Activated CD4-positive, alpha-beta memory T cell treated with anti-CD3 and anti-CD28 coated beads, Interleukin-2, amount 10 ng/mL, durations not matched to agents 7 days and 5 days (primary cell): ENCODE data around the gene KIAA0040. TPM values are rescaled to one million over a fixed set of nuclear protein-coding genes. Genes with fewer than 3 reads are reported as not detected.

Experiments used
- CTCF ChIA-PET: fragments of 350-600 bp; sonication (Branson Sonifier 250); formaldehyde crosslinking; loops from one replicate; lab custom pipeline; 2021; ENCODE audit warnings: antibody characterized with exemption, inconsistent platforms; lab: Charles Lee
- POLR2A ChIA-PET: fragments of 350-600 bp; sonication (Branson Sonifier 250); formaldehyde crosslinking; loops from one replicate; lab custom pipeline; 2021; ENCODE audit warnings: antibody characterized with exemption; lab: Charles Lee
- DNase-seq: peaks from one replicate; pipeline ENCODE4 v3.0.0-alpha.2; 2020
- H3K27ac Mint-ChIP-seq: one replicate; pipeline ENCODE4 v1.8.0; 2021; ENCODE audit warnings: mild to moderate bottlenecking, mixed read lengths
- H3K27me3 Mint-ChIP-seq: one replicate; pipeline ENCODE4 v1.8.0; 2021; ENCODE audit warnings: mixed read lengths
- H3K36me3 Mint-ChIP-seq: one replicate; pipeline ENCODE4 v1.8.0; 2021; ENCODE audit warnings: low read depth, mixed read lengths
- H3K4me1 Mint-ChIP-seq: one replicate; pipeline ENCODE4 v1.8.0; 2021; ENCODE audit warnings: mixed read lengths
- H3K4me3 Mint-ChIP-seq: one replicate; pipeline ENCODE4 v1.8.0; 2021; ENCODE audit warnings: mild to moderate bottlenecking, mixed read lengths
- H3K9me3 Mint-ChIP-seq: one replicate; pipeline ENCODE4 v1.8.0; 2021; ENCODE audit warnings: mixed read lengths
- total RNA-seq, 2 experiments: library from RNA; stranded (reverse); gene quantifications; one replicate each; pipeline ENCODE4 v1.2.3, GENCODE V29; 2021

KIAA0040 gene
- total RNA-seq, 2 experiments from 2014 or later: 79.4 to 80.2 TPM

GRCh38 chr1:175197531-175197930 is 5.0 kb upstream of the KIAA0040 start:
- peak overlapping the region; percentile 27 for H3K27ac Mint-ChIP-seq
- peaks cover 8% of the 10 kb centered on the region for H3K27me3 Mint-ChIP-seq
- H3K9me3 Mint-ChIP-seq: no peaks in the 10 kb centered on the region
- ChIA-PET CTCF (interaction anchor here (1.1 to 2.5 kb wide), 2 partner anchors 10 to 43 kb away, joined by 3 to 11 read pairs; no protein-coding TSS in a partner anchor), POLR2A (interaction anchor here (0.8 to 1.7 kb wide), 3 partner anchors 9 to 12 kb away, joined by 3 to 4 read pairs (median 3); no protein-coding TSS in a partner anchor)
- H3K36me3 Mint-ChIP-seq: no peaks in the 10 kb centered on the region
- no peak for DNase-seq
- no peak overlapping the region for H3K4me3 Mint-ChIP-seq
- H3K4me1 Mint-ChIP-seq: peaks cover 24% of the 10 kb centered on the region

GRCh38 chr1:175195798-175196197 is 3.2 kb upstream of the KIAA0040 start:
- Mint-ChIP-seq H3K27me3 (peaks cover 8% of the 10 kb centered on the region), H3K36me3 (peaks cover 12% of the 10 kb centered on the region), H3K4me1 (peaks cover 28% of the 10 kb centered on the region), H3K9me3 (no peaks in the 10 kb centered on the region), H3K4me3 (no peak overlapping the region), H3K27ac (no peak overlapping the region)
- POLR2A ChIA-PET: interaction anchor here (1.6 kb wide), 1 partner anchor 13 kb away, joined by 9 read pairs; no protein-coding TSS in a partner anchor
- no peak for DNase-seq
- CTCF ChIA-PET: interaction anchor here (1.0 to 2.5 kb wide), 3 partner anchors 13 to 44 kb away, joined by 5 to 11 read pairs (median 6); no protein-coding TSS in a partner anchor

GRCh38 chr1:175195281-175195680 is 2.7 kb upstream of the KIAA0040 start:
- Mint-ChIP-seq H3K27ac (no peak overlapping the region), H3K9me3 (no peaks in the 10 kb centered on the region)
- POLR2A ChIA-PET: interaction anchor here (9.6 kb wide), 1 partner anchor 13 kb away, joined by 145 read pairs; no protein-coding TSS in a partner anchor

GRCh38 chr1:175193527-175193910 is 943 bp upstream of the KIAA0040 start:
- no peaks in the 10 kb centered on the region for H3K9me3 Mint-ChIP-seq
- DNase-seq: no peak
- peaks cover 48% of the 10 kb centered on the region for H3K4me1 Mint-ChIP-seq
- peak overlapping the region; percentile 95 for H3K4me3 Mint-ChIP-seq
- peaks cover 35% of the 10 kb centered on the region for H3K36me3 Mint-ChIP-seq
- H3K27me3 Mint-ChIP-seq: no peaks in the 10 kb centered on the region
- POLR2A ChIA-PET: interaction anchor here (1.0 to 9.6 kb wide), 5 partner anchors 11 to 170 kb away, joined by 3 to 145 read pairs (median 5); partner anchors contain the start of gene MRPS14
- H3K27ac Mint-ChIP-seq: peak overlapping the region; percentile 5
- CTCF ChIA-PET: interaction anchor here (1.0 to 1.7 kb wide), 3 partner anchors 9 to 16 kb away, joined by 3 to 6 read pairs (median 3); no protein-coding TSS in a partner anchor

More at GRCh38 chr1:175195281-175195680, 2.7 kb upstream of the KIAA0040 start:
- CTCF ChIA-PET: interaction anchor here (1.2 to 2.5 kb wide), 4 partner anchors 14 to 126 kb away, joined by 3 to 11 read pairs (median 6); no protein-coding TSS in a partner anchor
- peaks cover 17% of the 10 kb centered on the region for H3K36me3 Mint-ChIP-seq
- H3K4me1 Mint-ChIP-seq: peaks cover 33% of the 10 kb centered on the region
- DNase-seq: no peak
- H3K4me3 Mint-ChIP-seq: no peak overlapping the region
- peaks cover 8% of the 10 kb centered on the region for H3K27me3 Mint-ChIP-seq

- H3K9me3 Mint-ChIP-seq: no peaks in the 10 kb centered on the region
- ChIA-PET CTCF (interaction anchor here (1.3 to 6.7 kb wide), 4 partner anchors 17 to 126 kb away, joined by 11 to 57 read pairs (median 38); no protein-coding TSS in a partner anchor), POLR2A (interaction anchor here (0.7 to 9.6 kb wide), 12 partner anchors 9 to 1015 kb away, joined by 3 to 145 read pairs (median 6); partner anchors contain the start of genes CACYBP, COP1 and MRPS14)
- peak; percentile 39 for DNase-seq
- peak overlapping the region; percentile 93 for H3K27ac Mint-ChIP-seq
- H3K4me3 Mint-ChIP-seq: peak overlapping the region; percentile 95
- no peaks in the 10 kb centered on the region for H3K27me3 Mint-ChIP-seq
- peaks cover 49% of the 10 kb centered on the region for H3K36me3 Mint-ChIP-seq
- peaks cover 52% of the 10 kb centered on the region for H3K4me1 Mint-ChIP-seq
Observed at GRCh38 chr1:175192111-175192629, 406 bp downstream of the KIAA0040 start.

GRCh38 chr1:175191659-175192058 is 917 bp downstream of the KIAA0040 start:
- DNase-seq: peak; percentile 41
- H3K27ac Mint-ChIP-seq: peak overlapping the region; percentile 93
- H3K4me1 Mint-ChIP-seq: peaks cover 57% of the 10 kb centered on the region
- H3K27me3 Mint-ChIP-seq: no peaks in the 10 kb centered on the region
- peak overlapping the region; percentile 95 for H3K4me3 Mint-ChIP-seq
- ChIA-PET POLR2A (interaction anchor here (0.7 to 9.6 kb wide), 13 partner anchors 8 to 1016 kb away, joined by 3 to 145 read pairs (median 5); partner anchors contain the start of genes CACYBP, COP1 and MRPS14), CTCF (interaction anchor here (1.0 to 6.7 kb wide), 5 partner anchors 10 to 127 kb away, joined by 3 to 57 read pairs (median 33); no protein-coding TSS in a partner anchor)
- peaks cover 54% of the 10 kb centered on the region for H3K36me3 Mint-ChIP-seq
- H3K9me3 Mint-ChIP-seq: no peaks in the 10 kb centered on the region

GRCh38 chr1:175188936-175189335 is 3.6 kb downstream of the KIAA0040 start:
- Mint-ChIP-seq H3K9me3 (no peaks in the 10 kb centered on the region), H3K27ac (peak overlapping the region; percentile 93), H3K4me3 (peak overlapping the region; percentile 95), H3K36me3 (peaks cover 78% of the 10 kb centered on the region), H3K4me1 (peaks cover 77% of the 10 kb centered on the region), H3K27me3 (no peaks in the 10 kb centered on the region)
- ChIA-PET POLR2A (interaction anchor here (0.7 to 9.6 kb wide), 17 partner anchors 9 to 224 kb away, joined by 3 to 145 read pairs (median 4); partner anchors contain the start of genes CACYBP and MRPS14), CTCF (interaction anchor here (0.6 to 6.7 kb wide), 9 partner anchors 15 to 130 kb away, joined by 3 to 57 read pairs (median 5); no protein-coding TSS in a partner anchor)
- DNase-seq: peak; percentile 72

GRCh38 chr1:175186433-175187160 is 6.0 kb downstream of the KIAA0040 start:
- Mint-ChIP-seq H3K27me3 (no peaks in the 10 kb centered on the region), H3K27ac (peak overlapping the region; percentile 47), H3K9me3 (no peaks in the 10 kb centered on the region), H3K4me1 (peaks cover 82% of the 10 kb centered on the region), H3K4me3 (no peak overlapping the region), H3K36me3 (peaks cover 94% of the 10 kb centered on the region)
- no peak for DNase-seq
- CTCF ChIA-PET: interaction anchor here (0.6 to 6.7 kb wide), 6 partner anchors 31 to 162 kb away, joined by 3 to 57 read pairs (median 6); no protein-coding TSS in a partner anchor
- POLR2A ChIA-PET: interaction anchor here (0.7 to 9.6 kb wide), 4 partner anchors 11 to 35 kb away, joined by 3 to 145 read pairs (median 4); no protein-coding TSS in a partner anchor

- Mint-ChIP-seq H3K4me3 (no peak overlapping the region), H3K27me3 (no peaks in the 10 kb centered on the region), H3K27ac (no peak overlapping the region), H3K4me1 (peaks cover 84% of the 10 kb centered on the region), H3K36me3 (peaks cover 95% of the 10 kb centered on the region), H3K9me3 (no peaks in the 10 kb centered on the region)
- DNase-seq: no peak
- ChIA-PET CTCF (interaction anchor here (2.1 to 6.7 kb wide), 2 partner anchors 40 to 133 kb away, joined by 5 to 57 read pairs; no protein-coding TSS in a partner anchor), POLR2A (interaction anchor here (1.4 to 9.6 kb wide), 2 partner anchors 14 to 23 kb away, joined by 4 to 145 read pairs; no protein-coding TSS in a partner anchor)
Observed at GRCh38 chr1:175185903-175186302, 6.7 kb downstream of the KIAA0040 start.

- no peaks in the 10 kb centered on the region for H3K27me3 Mint-ChIP-seq
Observed at GRCh38 chr1:175183586-175183985, 9.0 kb downstream of the KIAA0040 start.

GRCh38 chr1:175182201-175182746 is 10.3 kb downstream of the KIAA0040 start:
- no peak for DNase-seq
- no peak overlapping the region for H3K27ac Mint-ChIP-seq
- H3K36me3 Mint-ChIP-seq: peaks cover 88% of the 10 kb centered on the region
- ChIA-PET POLR2A (interaction anchor here (1.4 kb wide), 1 partner anchor 13 kb away, joined by 3 read pairs; no protein-coding TSS in a partner anchor), CTCF (interaction anchor here (0.6 to 1.1 kb wide), 2 partner anchors 30 to 133 kb away, joined by 4 read pairs; no protein-coding TSS in a partner anchor)
- no peaks in the 10 kb centered on the region for H3K27me3 Mint-ChIP-seq
- H3K9me3 Mint-ChIP-seq: no peaks in the 10 kb centered on the region
- no peak overlapping the region for H3K4me3 Mint-ChIP-seq
- peaks cover 65% of the 10 kb centered on the region for H3K4me1 Mint-ChIP-seq

More at GRCh38 chr1:175183586-175183985, 9.0 kb downstream of the KIAA0040 start:
- ChIA-PET POLR2A (interaction anchor here (1.0 to 1.4 kb wide), 2 partner anchors 8 to 14 kb away, joined by 3 read pairs; no protein-coding TSS in a partner anchor), CTCF (interaction anchor here (0.9 to 2.5 kb wide), 4 partner anchors 29 to 136 kb away, joined by 3 to 7 read pairs (median 4); no protein-coding TSS in a partner anchor)
- peaks cover 88% of the 10 kb centered on the region for H3K36me3 Mint-ChIP-seq
- H3K4me3 Mint-ChIP-seq: no peak overlapping the region
- no peak overlapping the region for H3K27ac Mint-ChIP-seq
- no peaks in the 10 kb centered on the region for H3K9me3 Mint-ChIP-seq
- H3K4me1 Mint-ChIP-seq: peaks cover 74% of the 10 kb centered on the region
- no peak for DNase-seq
